ENCODE results near the gene CTR9. TPM values are rescaled to one million over a fixed set of nuclear protein-coding genes. Genes with fewer than 3 reads are reported as not detected.

CTR9 gene
- total RNA-seq, 1 donor from 2014 or later, result 23.3 TPM

DNA sequence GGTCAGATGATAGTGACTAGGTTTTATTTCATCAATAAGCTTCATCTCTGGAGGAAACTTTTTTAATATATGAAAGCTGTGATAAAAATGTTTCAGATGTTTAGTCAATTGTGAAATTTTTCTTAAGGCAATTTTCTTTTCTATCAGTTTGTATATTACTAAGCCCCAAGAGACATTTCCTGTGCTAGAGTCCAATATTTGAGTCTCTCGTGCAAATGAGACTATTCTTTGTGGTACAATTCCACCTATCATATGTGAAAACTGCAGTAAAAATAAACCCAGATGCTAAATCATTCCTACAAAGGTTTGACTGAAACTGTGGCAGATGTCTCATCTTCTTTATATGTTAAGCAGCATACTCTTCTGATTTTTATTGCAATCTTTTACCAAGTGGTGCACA lies 28.0 kb downstream of the CTR9 start:
- DNase-seq (ENCODE audit: extremely low read depth, low read depth, low spot score), result no peak

DNA sequence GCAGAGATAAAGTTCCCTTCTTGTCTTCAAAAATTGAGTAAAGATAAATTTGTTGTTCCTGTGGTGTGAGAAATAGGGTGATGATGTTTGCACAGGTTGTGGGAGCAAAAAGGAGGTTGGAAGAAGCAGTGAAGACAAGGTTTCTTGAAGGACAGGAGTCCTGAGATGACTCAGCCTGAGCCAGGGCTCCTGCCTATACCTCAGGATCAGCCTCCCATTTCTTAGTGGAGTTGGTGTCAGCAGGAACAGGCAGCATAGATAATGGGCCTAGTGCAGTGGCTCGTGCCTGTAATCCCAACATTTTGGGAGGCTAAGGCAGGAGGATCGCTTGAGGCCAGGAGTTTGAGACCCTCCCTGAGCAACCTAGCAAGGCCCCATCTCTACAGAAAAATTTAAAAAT lies 29.0 kb downstream of the CTR9 start:
- DNase-seq (ENCODE audit: extremely low read depth, low read depth, low spot score), result no peak

DNA sequence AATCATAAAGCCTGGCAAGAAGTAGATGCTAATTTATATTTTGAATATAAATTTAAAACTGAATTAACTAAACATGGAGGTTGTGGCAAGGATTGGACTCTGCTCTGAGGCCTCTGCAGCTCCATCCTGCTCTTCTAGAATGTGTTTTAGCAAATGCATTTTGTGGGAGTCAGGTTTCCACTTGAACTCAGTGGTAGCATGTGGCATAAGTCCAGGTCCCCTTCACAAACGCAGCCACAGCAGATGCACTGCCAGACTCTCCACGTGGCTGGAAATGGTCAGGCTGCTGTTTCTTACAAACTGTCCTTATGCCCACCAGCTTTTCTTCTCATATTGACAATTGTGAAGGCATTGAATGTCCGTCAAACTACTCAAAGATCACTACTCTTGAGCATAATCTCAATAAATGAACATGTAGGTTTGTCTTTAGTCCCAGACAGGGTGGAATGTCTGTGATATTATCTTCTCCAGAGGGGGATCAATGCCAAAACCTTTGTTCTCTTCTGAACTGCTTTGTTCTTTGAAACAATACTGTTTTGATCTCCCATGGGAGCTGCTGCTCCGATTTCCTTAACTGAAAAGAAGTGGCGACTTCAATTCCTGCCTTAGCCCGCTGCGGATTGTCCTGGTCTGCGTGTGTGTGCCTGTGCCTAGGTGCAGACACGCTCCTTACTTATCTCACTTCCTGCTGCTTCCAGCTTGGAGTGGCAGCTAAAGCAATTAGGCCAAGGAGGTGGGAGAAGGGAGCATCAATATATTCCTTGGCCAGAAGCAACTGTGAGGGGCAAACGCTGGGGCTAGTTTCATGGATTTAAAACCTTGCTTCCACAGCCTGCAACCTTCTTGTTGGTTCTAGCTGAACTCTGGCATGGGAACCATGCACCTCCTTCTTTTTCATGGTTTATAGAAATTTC lies 33.4 kb downstream of the CTR9 start:
- DNase-seq (ENCODE audit: extremely low read depth, low read depth, low spot score), result no peak

DNA sequence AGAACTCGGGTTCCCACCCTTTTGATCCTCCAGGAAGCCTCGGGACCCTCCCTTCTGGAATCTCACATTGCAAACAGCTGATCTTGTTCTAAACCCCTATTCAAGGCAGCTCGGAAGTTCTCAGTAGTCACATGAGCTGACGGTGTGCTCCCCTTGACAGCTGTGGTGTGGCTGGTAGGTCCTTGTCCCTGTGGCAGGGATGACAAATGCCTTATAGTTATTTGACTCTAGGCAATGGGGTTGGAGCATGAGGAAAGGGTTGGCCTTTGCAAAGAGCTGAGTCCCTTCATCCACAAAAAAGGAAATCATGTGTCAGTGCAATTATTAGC lies 34.1 kb downstream of the CTR9 start:
- DNase-seq (ENCODE audit: extremely low read depth, low read depth, low spot score), result no peak

DNA sequence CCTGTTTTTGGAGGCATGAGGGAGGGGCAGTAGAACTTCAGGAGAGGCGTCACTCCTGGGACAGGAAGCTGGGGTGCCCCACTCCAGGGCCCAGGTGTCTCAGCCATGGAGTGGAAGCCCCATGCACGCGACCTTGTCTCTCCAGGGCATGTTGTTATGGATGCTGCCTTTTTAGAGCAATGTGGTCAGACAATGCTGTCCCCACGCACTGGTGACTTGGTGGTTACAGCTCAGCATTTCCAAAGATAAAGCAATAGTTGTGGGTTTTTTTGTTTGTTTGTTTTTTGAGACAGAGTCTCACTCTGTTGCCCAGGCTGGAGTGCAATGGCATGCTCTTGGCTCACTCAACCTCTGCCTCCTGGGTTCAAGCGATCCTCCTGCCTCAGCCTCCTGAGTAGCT lies 35.4 kb downstream of the CTR9 start:
- no peak for DNase-seq (ENCODE audit: extremely low read depth, low read depth, low spot score)

DNA sequence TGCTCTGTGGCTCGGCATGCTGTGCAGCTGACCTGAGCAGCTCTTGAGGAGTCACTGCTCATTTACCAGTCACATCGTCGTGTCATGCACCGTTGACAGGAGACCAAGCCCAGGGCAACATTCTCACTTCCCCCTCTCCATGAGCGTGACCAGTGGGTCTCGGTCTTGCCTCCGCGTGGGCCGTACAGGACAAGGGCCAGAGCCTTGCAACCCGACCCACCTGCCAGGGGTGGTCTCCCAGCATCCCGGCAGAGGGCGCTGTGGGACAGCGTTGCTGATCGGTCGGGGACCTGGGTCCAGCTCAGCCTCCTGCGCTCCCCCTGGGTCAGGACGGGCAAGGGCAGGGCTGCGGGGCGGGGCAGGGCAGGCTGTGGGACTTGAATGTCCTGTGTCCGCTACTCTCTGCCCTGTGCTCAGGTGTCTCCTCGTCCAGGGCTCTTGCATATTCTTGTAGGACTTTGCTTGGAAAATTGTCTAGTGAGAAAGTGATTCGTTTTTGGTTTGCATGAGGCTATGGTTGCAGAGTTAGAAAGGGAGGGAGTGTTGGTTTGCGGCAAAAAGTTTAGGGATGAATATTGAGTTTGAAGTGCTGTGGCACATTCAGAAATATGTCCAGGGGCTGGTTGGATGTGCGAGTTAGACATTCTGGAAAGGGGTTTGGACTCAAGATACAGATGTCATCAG lies 41.5 kb downstream of the CTR9 start:
- no peak for DNase-seq (ENCODE audit: extremely low read depth, low read depth, low spot score)

DNA sequence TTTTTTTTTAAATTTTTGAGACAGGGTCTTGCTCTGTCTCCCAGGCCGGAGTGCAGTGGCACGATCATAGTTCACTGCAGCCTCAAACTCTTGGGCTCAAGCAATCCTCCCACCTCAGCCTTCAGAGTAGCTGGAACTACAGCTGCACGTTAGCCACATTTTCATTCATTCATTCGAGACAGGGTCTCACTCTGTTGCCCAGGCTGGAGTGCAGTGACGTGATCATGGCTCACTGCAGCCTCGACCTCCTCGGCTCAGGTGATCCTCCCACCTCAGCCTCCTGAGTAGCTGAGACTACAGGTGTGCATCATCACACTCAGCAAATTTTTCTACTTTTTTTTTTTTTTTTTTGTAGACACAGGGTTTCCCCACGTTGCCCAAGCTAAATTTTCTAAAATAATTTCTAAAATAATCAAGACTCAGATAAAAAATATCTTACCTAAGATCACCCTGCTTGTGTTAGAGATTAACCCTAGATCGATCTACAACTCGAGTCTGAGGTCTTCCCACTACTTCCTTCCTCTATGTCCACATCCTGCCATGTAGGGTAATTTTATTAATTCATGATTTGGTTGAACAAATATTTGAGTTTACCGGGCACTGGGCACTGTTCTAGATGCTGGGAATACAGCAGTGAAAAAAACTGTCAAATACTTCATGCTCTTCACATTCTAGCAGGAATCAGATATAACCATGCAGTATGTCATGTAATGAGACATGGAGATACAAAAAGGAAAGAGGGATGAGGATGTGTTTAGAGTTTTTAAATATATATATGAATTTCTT lies 42.6 kb downstream of the CTR9 start:
- DNase-seq (ENCODE audit: extremely low read depth, low read depth, low spot score), result no peak

DNA sequence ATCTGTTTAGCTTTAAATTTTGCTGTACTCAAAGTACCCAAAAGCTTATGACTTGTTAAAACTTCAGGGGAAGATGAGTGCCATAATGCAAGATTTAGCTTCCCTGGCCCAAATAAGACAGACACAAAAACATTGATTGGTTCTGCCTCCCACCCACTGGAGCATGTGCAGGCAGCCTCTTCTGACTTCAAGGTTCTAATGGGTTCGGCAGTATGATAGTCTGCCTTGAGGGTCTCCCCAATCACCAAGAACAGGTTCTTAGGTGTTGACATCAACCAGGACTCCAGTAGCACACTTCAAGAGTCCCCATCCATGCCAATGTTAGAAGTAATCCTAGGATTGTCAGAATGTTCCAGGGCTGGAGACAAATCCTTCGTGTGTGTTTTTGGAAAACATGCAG lies 45.1 kb downstream of the CTR9 start:
- DNase-seq (ENCODE audit: extremely low read depth, low read depth, low spot score), result no peak

DNA sequence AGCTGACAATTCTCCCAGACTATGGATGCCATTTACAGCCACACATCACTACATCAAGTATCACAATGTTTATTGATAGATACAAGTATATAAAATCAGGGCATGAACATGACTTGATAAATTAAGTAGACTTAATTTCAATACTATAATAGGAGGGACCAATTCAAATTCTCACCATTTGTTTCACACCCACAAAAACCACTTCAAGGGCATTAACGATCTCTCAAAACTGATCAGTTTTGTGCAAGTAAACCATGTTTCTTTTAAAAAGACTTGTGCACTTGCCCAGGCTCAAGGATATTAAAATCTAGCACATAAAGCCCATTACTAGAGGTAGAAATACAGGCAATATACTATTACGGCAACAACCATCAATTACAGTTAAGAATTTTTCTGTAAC lies 46.0 kb downstream of the CTR9 start:
- DNase-seq (ENCODE audit: extremely low read depth, low read depth, low spot score), result no peak

DNA sequence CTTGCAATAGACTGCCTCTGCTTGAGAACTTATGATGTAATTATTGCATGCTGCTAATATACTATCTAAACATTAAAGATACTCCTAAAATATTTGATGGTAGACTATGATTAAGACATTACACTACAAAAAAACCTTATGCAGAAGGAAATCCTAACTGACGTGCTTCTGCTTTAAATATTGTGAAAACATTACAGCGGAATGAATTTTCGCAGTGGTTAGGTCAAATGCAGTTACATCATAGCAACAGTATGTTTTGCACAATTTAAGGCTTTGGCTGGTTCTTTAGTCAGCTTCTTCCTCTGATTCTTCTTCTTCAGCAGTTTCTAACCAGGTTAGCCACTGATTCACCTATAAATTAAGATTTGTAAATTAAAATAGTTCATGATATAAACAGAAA lies 46.5 kb downstream of the CTR9 start:
- DNase-seq (ENCODE audit: extremely low read depth, low read depth, low spot score), result no peak

DNA sequence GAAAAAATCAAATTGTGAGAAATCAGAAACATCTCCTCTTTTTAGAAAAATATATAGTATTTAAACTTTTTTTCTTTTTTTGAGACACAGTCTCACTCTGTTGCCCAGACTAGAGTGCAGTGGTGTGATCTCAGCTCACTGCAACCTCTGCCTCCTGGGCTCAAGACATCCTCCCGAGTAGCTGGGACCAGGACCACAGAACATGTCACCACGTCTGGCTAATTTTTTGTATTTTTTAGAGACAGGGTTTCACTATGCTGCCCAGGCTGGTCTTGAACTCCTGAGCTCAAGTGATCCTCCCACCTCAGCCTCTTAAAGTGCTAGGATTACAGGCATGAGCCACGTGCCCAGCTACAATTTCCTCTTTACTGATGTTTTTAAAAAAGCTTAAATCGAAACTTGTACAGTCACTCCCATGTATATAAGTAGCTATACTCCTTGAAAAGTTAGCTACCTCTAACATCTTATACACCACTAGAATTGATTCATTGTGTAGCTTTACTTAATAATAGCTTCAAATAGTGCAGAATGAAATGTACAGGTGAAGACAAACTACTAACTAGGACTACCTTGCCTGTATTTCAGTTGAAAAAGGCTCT lies 47.4 kb downstream of the CTR9 start:
- no peak for DNase-seq (ENCODE audit: extremely low read depth, low read depth, low spot score)

DNA sequence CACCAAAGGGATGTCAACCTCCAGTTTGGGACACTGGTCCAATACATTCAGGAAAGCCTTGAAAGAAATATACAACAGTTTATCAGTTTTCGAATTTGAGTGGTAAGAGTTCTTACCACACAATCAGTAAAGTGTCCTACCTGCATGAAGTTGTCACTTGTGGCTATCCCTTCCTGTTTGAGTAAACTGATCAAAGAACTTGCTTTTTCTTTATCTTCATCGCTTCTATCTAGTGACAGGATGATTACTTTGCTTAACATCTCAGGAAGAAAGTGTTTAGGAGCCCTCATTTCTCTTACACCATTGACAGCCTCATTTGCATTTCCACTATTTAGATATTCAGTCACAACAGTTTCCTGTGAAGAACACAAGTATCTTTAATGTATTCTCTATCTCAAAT lies 49.2 kb downstream of the CTR9 start:
- DNase-seq (ENCODE audit: extremely low read depth, low read depth, low spot score), result no peak

DNA sequence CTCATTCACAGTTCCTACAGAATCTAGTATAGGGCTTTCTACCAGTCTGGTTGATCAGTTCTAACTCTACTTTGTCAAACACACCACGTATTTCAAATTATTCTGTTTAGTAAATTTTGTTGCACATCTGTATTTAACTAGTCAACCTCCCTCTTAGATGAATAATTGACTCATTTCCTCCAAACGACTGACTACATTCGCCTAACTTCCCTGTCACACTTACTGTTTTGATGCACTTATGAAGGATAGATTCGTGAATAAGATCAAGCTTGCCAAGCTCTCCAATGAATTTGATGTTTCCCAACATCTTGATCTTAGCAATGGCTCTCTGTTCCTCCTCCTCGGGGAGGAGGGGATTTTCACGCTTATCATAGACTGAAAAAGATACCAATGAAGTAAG lies 52.6 kb downstream of the CTR9 start:
- DNase-seq (ENCODE audit: extremely low read depth, low read depth, low spot score), result no peak

DNA sequence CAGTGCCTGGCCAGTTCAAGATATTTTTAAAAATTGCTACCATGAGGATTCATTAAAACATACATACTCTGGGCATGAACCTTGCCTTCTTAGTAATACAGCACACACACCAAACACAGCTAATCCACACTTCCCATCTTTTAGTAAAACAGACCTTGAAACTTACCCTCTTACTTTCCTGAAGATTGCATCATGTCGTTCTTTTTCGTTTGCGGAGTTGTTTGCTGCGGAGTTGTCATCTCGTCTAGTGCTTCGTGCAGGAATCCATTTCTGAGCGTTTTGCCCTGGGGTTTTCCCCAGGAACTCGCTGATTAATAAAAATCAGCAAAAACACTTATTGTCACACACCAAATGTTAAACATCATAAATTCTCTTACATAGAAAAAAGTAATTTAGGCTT lies 54.7 kb downstream of the CTR9 start:
- no peak for DNase-seq (ENCODE audit: extremely low read depth, low read depth, low spot score)

DNA sequence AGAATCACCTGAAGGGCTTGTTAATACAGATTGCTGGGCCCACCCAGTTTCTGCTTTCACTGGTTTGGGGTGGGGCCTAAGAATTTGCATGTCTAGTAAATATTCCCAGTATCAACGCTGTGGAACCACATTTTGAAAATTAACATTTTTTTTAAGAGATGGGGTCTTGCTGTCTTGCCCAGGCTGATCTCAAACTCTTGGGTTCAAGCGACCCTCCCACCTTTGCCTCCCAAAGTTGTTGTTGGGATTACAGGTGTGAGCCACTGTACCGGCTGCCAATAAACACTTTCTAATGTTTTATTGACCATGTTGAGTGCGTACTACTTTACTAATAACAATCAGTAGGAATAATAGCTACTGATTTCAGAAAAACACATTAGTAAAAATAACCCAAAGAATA lies 55.2 kb downstream of the CTR9 start:
- no peak for DNase-seq (ENCODE audit: extremely low read depth, low read depth, low spot score)

DNA sequence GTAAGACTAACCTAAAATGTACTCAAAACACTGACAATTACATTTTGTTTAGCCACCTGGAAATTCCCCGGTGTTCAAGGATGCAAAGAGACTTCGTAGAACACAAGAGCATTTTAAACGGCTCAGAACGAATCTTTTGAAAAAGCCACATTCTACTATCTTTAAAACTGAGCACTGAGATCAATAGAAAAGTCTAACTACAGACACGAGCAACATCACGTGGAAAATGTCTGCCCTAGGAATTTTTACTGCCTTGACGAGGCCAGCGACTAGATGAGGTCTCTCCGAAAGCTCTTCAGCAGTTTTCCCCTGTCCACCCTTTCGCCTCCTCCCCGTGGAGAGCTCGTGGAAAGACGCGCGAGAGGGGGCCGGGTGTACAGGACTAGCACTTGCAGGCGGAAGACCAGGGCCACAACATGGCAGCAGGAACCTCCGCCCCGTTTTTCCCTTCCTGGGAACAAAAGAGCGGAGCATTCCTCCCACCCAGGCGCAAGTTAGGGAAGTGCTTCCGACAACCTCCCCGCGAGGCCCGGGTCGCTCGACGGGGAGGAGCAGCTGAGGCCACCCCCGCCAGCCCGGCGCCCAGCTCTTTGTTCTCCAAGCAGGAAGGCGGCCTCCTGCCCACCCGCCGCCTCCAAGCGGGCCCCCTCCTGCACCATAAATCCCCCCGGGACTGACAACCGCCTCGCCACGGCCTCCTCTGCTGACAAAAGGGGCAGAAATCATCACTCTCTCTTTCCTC lies 56.6 kb downstream of the CTR9 start:
- no peak for DNase-seq (ENCODE audit: extremely low read depth, low read depth, low spot score)

DNA sequence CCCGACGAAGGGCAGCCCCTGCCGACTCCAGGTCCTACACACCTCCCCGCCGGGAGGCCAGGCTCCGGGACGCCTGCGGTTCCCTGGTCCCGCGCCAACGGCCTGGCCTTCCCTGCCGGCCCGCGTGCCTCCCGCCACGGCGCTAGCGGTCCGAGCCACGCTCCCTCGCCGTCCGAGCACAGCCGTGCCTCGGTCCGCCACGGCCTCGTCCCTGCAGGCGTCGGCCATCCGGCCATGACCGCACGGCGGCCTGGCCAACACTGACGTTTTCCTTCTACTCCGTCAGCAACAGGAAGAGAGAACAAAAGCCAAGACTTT lies 57.1 kb downstream of the CTR9 start:
- no peak for DNase-seq (ENCODE audit: extremely low read depth, low read depth, low spot score)

DNA sequence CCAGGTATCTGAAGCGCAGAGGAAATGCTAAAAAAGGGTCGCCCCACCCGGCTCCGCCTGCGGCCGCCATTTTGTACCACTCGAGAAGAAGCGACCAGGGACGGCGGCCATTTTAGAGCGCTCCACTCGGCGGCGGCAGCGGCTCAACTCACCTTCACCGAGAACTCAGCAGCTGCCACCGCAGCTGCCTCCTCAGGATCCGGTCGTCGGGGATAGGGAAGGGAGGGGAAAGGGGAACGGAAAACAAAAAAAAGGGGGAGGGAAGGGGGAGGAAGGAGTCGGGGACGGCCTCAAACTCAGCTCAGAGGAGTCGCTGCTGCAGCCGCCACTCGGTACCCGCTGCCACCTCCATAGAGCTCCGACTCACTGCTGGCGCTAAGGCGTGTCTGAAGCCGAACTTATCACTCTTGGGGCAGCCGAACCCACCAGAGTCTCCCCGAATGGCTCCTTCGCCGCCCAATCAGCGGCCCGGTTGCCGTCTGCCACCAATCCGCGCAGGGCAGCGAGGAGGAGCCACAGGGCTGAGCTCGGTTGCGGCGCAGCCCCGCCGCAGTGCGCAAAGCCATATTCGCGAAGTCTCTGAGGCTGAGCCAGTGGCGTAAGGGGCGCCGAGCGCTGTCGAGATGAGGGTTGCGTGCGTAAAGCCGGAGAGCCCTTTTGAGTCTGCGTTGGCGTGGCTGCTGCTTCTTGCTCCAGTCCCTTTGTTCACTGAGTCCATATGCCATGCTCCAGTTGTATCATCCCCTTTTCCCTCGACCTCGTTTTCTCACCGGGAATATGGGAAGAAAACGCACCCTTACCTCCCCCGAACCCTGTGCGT lies 57.7 kb downstream of the CTR9 start, which contains the start of gene EIF4G2:
Gene EIF4G2 (minus strand): TSS at position 374 of the 820 bp plus-strand sequence.
- DNase-seq (ENCODE audit: extremely low read depth, low read depth, low spot score), result peak; percentile 81

DNA sequence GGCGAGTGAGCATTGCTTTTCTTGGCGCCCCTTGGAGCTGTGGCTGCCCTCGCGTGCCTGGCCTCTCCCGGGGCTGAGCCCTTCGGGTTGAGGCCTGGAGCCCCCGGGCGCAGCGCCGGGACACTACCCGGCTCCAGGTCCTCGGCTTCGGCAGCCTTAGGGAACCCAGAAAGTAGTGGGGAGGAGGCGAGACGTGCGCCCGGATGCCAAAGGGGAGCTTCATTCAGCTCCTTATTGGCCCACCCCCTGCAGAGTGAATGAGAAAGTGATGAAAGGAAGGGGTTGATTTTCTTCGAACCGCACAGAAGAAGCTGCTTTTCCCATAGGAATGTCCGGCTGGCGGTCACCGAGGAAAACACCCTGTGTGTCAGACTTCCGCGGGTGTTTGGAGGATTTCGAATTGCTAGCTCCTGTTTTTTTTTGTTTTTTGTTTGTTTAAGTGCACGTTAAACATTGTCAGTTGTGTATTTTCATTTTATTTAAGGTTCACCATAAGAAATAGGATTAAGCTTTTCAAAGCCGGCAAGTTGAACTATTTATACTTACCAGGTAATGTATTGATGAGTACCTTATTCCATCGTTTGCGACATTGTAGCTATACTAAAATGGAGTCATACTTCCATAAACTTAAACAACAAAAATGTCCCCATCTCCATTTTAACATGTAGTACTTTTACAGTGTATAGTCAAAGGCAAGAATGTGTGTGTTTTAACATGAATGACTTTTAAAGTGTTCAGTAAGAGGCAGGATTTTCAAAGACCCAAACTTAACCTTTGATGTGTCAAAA lies 58.5 kb downstream of the CTR9 start:
- DNase-seq (ENCODE audit: extremely low read depth, low read depth, low spot score), result no peak
